Measurements from ENCODE around the gene ABHD5.

- TF ChIP-seq POLR2AphosphoS5 (IDR thresholded peaks at IDR 0.05; ENCODE audit: borderline replicate concordance, low read depth, low read length) (no peak), EZH2 (IDR thresholded peaks at IDR 0.05) (no peak), FOXP2 (optimal IDR thresholded peaks at IDR 0.05; ENCODE audit: control extremely low read depth, extremely low read length, insufficient read depth) (no peak)
These were observed 32.5 kb downstream of the ABHD5 start for GRCh38 chr3:43723121-43723734.

All from SK-N-MC (cell line).